HepG2 (cell line): ENCODE data around the gene AKAP7. TPM values are rescaled to one million over a fixed set of nuclear protein-coding genes. Genes with fewer than 3 reads are reported as not detected.
"Not testable (repeated sequence)": the region's sequence is repeated elsewhere in the genome, so short reads cannot be mapped to it uniquely, and the experiment has no call there.

Experiments
- ATAC-seq: fragments of 200-7000 bp; cut with Tn5 transposase; 3 replicates; pipeline ENCODE4 v1.9.1; 2020; ENCODE audit warnings: mild to moderate bottlenecking, moderate library complexity
- BruUV-seq: library from RNA; stranded (reverse); fragments of 400-500 nt; replicated peaks from 2 replicates; lab custom pipeline; 2021; lab: Mats Ljungman, UMichigan
- CTCF ChIA-PET: fragments of 300-600 bp; formaldehyde crosslinking; extraction: SDS; loops from one replicate; lab custom pipeline; 2021; ENCODE audit warnings: low total read pairs, inconsistent platforms, low intra/inter-chr PET ratio; lab: Yijun Ruan, JAX
- POLR2A ChIA-PET: fragments of 350-600 bp; sonication (Branson Sonifier 250); formaldehyde crosslinking; loops from one replicate; lab custom pipeline; 2020; ENCODE audit warnings: antibody characterized with exemption, inconsistent platforms; lab: Yijun Ruan, JAX
- DNase-seq: peaks from one replicate; pipeline ENCODE4 v3.0.0-alpha.2; 2015; ENCODE audit warnings: low spot score
- FAIRE-seq: peaks from 3 replicates; lab custom pipeline; 2011; peaks lifted over from hg19 to GRCh38; lab: Jason Lieb, UNC
- H2AFZ ChIP-seq: one replicate; pipeline ENCODE4 v1.6.1; 2011; ENCODE audit warnings: low read length, inconsistent platforms
- H3K27ac ChIP-seq: fragments of 300-600 bp; 3 replicates; pipeline ENCODE4 v1.8.0; 2011; ENCODE audit warnings: mixed run types, mild to moderate bottlenecking, mixed read lengths, low read length, inconsistent platforms; ENCODE audit not compliant: insufficient read depth; ENCODE audit errors: extremely low read length
- H3K27me3 ChIP-seq, 2 experiments: fragments of 200-600 bp in 1 of 2; 2 replicates in 1 of 2; 3 replicates in 1 of 2; pipeline versions ENCODE4 v1.6.0 to v1.8.0; 2011; ENCODE audit warnings: low read length in 2 of 2, mild to moderate bottlenecking in 2 of 2, moderate library complexity in 2 of 2, inconsistent platforms in 1 of 2; ENCODE audit not compliant: insufficient read depth in 2 of 2, control insufficient read depth in 1 of 2
- H3K36me3 ChIP-seq, 2 experiments: fragments of 200-600 bp in 1 of 2; replicated peaks in 1 of 2; 2 replicates in 1 of 2; 3 replicates in 1 of 2; pipeline versions ENCODE4 v1.5.1 to v1.8.0; 2011; ENCODE audit warnings: low read length in 2 of 2, inconsistent platforms in 1 of 2; ENCODE audit not compliant: insufficient read depth in 2 of 2, control insufficient read depth in 1 of 2
- H3K4me1 ChIP-seq: 2 replicates; pipeline ENCODE4 v1.5.1; 2012; ENCODE audit warnings: low read length, inconsistent platforms; ENCODE audit not compliant: insufficient read depth
- H3K4me2 ChIP-seq: 2 replicates; pipeline ENCODE4 v1.6.0; 2011; ENCODE audit warnings: low read depth, low read length, inconsistent platforms
- H3K4me3 ChIP-seq, 3 experiments: fragments of 200-600 bp in 1 of 3; sonication (generic), shearing (Covaris generic) in 1 of 3; replicated peaks in 1 of 3; 2 replicates each; pipeline ENCODE4 v1.5.1; 2011 to 2016; ENCODE audit warnings: low read length in 3 of 3, inconsistent platforms in 2 of 3, low read depth in 2 of 3, mild to moderate bottlenecking in 2 of 3, control low read depth in 1 of 3, mixed read lengths in 1 of 3; ENCODE audit not compliant: insufficient read depth in 1 of 3
- H3K79me2 ChIP-seq: one replicate; pipeline ENCODE4 v1.6.1; 2011; ENCODE audit warnings: low read length, inconsistent platforms; ENCODE audit not compliant: insufficient read depth
- H3K9ac ChIP-seq: 2 replicates; pipeline ENCODE4 v1.6.0; 2011; ENCODE audit warnings: mild to moderate bottlenecking, low read depth, low read length, inconsistent platforms; ENCODE audit not compliant: insufficient read depth
- H3K9me3 ChIP-seq: 2 replicates; pipeline ENCODE4 v1.5.1; 2012; ENCODE audit warnings: mild to moderate bottlenecking, low read length
- H4K20me1 ChIP-seq: 2 replicates; pipeline ENCODE4 v1.6.0; 2011; ENCODE audit warnings: inconsistent platforms, mild to moderate bottlenecking, low read length, moderate library complexity; ENCODE audit not compliant: insufficient read depth
- AGO1 ChIP-seq: fragments of 200-400 bp; formaldehyde crosslinking; IDR thresholded peaks from 2 replicates; pipeline ENCODE4 v1.6.1; 2017; ENCODE audit warnings: mild to moderate bottlenecking, low read depth, low read length, moderate library complexity; ENCODE audit not compliant: poor library complexity, severe bottlenecking
- AGO2 ChIP-seq: fragments of 200-400 bp; formaldehyde crosslinking; optimal IDR thresholded peaks from 2 replicates; pipeline ENCODE3; 2017; ENCODE audit warnings: mild to moderate bottlenecking, low read depth, low read length, moderate library complexity
- CEBPB ChIP-seq: IDR thresholded peaks from 2 replicates; pipeline ENCODE4 v1.6.1; 2011; ENCODE audit warnings: low read depth, low read length, improper control_type of control experiment, borderline replicate concordance
- CEBPG ChIP-seq: IDR thresholded peaks from 2 replicates; pipeline ENCODE4 v1.6.1; 2016
- DPF2 ChIP-seq: sonication (generic); formaldehyde crosslinking; IDR thresholded peaks from 2 replicates; pipeline ENCODE4 v1.4.0; 2020; ENCODE audit warnings: mild to moderate bottlenecking, low read depth, missing genetic modification reagents, borderline replicate concordance
- ZNF883 ChIP-seq: sonication (generic); formaldehyde crosslinking; IDR thresholded peaks from 2 replicates; pipeline ENCODE4 v1.5.1; 2020; ENCODE audit warnings: mild to moderate bottlenecking, missing genetic modification reagents; ENCODE audit errors: not compliant biosample characterization
- WGBS: methylation state at CpG from one replicate; pipeline ENCODE4 v1.1.6; 2017; ENCODE audit warnings: low lambda C conversion rate; 5-methylcytosine and 5-hydroxymethylcytosine counted together
- in situ Hi-C: cut with HindIII; loops from 2 replicates; pipeline ENCODE4 v1.10.0; 2017; ENCODE audit warnings: low pct_unique_long_range_greater_than_20kb; ENCODE audit not compliant: extremely low pct_ligation_motif_present
- intact Hi-C: fragments of 100-400 bp; cut with micrococcal nuclease; formaldehyde crosslinking; loops from one replicate; pipeline ENCODE4 v1.10.0; 2022; ENCODE audit not compliant: unreplicated experiment
- polyA plus RNA-seq, 8 experiments: library from polyadenylated mRNA; depleted of rRNA in 3 of 8; stranded (reverse) in 7 of 8; unstranded in 1 of 8; fragments of >200 nt; fragmentation: Illumina TruSeq in 4 of 8; extraction: Trizol in 4 of 8; gene quantifications; 2 replicates each; pipeline versions ENCODE4 v1.2.1 to v1.2.3, GENCODE V29; 2011 to 2016; ENCODE audit warnings: low read depth in 4 of 8, missing spikeins in 1 of 8, mixed read lengths in 1 of 8; ENCODE audit not compliant: insufficient read depth in 1 of 8
- total RNA-seq, 5 experiments: library from RNA; depleted of rRNA; stranded (reverse); fragments of >200 nt; fragmentation: Illumina TruSeq; extraction: Trizol; gene quantifications; 2 replicates each; pipeline ENCODE4 v1.2.3, GENCODE V29; 2016; ENCODE audit warnings: low read depth in 1 of 5

The AKAP7 gene
- total and polyA plus RNA-seq, 2 of the 13 experiments (the other 11 are each of a cell fraction or from before 2014, with no cell fraction given) = 3.6 to 11.7 TPM

GRCh38 chr6:131258816-131259476 is 123.7 kb downstream of the AKAP7 start:
- H3K4me2 ChIP-seq = no peak overlapping the region
- ChIA-PET CTCF (no interaction called here), POLR2A (interaction anchor here (1.1 kb wide), 1 partner anchor 32 kb away, joined by 3 read pairs; no protein-coding TSS in a partner anchor)
- intact Hi-C loops = no loop called here
- H4K20me1 ChIP-seq = no peaks in the 10 kb centered on the region
- in situ Hi-C loops = no loop called here
- BruUV-seq = no TSS peak
- ATAC-seq (no peak; the same call in 2 of the 3 replicates), FAIRE-seq (no peak), DNase-seq (no peak)
- no peaks in the 10 kb centered on the region for H3K9me3 ChIP-seq
- H3K27ac ChIP-seq = no peak overlapping the region
- H3K36me3 ChIP-seq = no peaks in the 10 kb centered on the region
- no peaks in the 10 kb centered on the region for H3K79me2 ChIP-seq
- TF ChIP-seq AGO2 = no peak
- TF ChIP-seq DPF2 (CRISPR knock-in tag) = no peak
- TF ChIP-seq AGO1 = no peak
- TF ChIP-seq ZNF883 (CRISPR knock-in tag) = no peak
- no peaks in the 10 kb centered on the region for H3K27me3 ChIP-seq
- H3K9ac ChIP-seq = no peak overlapping the region
- H2AFZ ChIP-seq = no peak overlapping the region
- no peak overlapping the region for H3K4me3 ChIP-seq
- 31% methylated on average over 4 of the region's 4 CpGs for whole genome bisulfite sequencing
- peaks cover 23% of the 10 kb centered on the region for H3K4me1 ChIP-seq

GRCh38 chr6:131260960-131261359 is 125.7 kb downstream of the AKAP7 start:
- H3K27me3 ChIP-seq, H3K9ac ChIP-seq, H3K27ac ChIP-seq, H3K9me3 ChIP-seq, H4K20me1 ChIP-seq, H3K4me2 ChIP-seq, CTCF ChIA-PET, DNase-seq, H3K4me3 ChIP-seq, H3K36me3 ChIP-seq, intact Hi-C loops, H3K79me2 ChIP-seq, ATAC-seq, POLR2A ChIA-PET, H2AFZ ChIP-seq, BruUV-seq, FAIRE-seq, in situ Hi-C loops: not testable (repeated sequence)
- H3K4me1 ChIP-seq = peaks cover 23% of the 10 kb centered on the region
- TF ChIP-seq CEBPG (peak; percentile 49; the same call in 1 of the 2 replicates), CEBPB (peak; percentile 79)
- 96% methylated on average over 6 of the region's 6 CpGs for WGBS
